NCI-H2227 (cell line): Measurements from ENCODE around the gene SPACA4.
"Not testable (repeated sequence)": the region's sequence is repeated elsewhere in the genome, so short reads cannot be mapped to it uniquely, and the experiment has no call there.

Experiments used
- DNase-seq: peaks from one replicate; lab custom pipeline; 2025; ENCODE audit not compliant: unreplicated experiment; lab: John Stamatoyannopoulos, UW

Gene SPACA4, protein sequence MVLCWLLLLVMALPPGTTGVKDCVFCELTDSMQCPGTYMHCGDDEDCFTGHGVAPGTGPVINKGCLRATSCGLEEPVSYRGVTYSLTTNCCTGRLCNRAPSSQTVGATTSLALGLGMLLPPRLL

DNA sequence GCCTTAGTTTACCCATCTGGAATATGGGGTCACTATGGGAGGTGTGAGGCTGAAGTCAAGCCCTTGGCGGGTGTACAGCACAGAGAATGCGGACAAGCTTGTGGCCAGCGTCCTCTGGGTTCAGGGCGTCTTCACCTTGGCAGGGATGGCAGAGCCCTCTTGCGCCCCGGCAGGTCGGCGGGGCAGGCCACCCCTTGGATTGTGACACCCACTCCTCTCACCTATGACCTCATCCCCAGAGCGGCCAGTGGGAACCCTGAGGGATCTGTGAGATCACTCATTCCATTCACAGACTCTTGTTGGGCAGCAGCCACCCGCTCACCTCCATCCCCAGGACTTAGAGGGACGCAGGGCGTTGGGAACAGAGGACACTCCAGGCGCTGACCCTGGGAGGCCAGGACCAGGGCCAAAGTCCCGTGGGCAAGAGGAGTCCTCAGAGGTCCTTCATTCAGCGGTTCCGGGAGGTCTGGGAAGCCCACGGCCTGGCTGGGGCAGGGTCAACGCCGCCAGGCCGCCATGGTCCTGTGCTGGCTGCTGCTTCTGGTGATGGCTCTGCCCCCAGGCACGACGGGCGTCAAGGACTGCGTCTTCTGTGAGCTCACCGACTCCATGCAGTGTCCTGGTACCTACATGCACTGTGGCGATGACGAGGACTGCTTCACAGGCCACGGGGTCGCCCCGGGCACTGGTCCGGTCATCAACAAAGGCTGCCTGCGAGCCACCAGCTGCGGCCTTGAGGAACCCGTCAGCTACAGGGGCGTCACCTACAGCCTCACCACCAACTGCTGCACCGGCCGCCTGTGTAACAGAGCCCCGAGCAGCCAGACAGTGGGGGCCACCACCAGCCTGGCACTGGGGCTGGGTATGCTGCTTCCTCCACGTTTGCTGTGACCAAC, at the start of gene SPACA4:
Gene SPACA4 (plus strand): TSS at position 280 of the 896 bp plus-strand sequence. CDS start 237 bp downstream, at position 517.
- DNase-seq: no peak

DNA sequence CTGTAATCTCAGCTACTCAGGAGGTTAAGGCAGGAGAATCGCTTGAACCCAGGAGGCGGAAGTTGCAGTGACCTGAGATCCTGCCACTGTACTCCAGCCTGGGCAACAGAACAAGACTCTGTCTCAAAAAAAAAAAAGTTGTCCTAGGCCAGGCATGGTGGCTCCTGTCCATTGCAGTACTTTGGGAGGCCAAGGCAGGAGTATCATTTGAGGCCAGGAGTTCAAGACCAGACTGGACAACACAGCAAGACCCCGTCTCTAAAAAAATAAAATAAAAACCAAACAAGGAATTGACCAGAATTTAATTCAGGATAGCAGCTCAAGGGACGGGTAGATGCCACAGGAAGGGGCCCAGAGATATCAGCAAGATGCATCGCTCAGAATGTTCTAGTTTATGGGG, 49.7 kb upstream of the SPACA4 start:
- no peak for DNase-seq

DNA sequence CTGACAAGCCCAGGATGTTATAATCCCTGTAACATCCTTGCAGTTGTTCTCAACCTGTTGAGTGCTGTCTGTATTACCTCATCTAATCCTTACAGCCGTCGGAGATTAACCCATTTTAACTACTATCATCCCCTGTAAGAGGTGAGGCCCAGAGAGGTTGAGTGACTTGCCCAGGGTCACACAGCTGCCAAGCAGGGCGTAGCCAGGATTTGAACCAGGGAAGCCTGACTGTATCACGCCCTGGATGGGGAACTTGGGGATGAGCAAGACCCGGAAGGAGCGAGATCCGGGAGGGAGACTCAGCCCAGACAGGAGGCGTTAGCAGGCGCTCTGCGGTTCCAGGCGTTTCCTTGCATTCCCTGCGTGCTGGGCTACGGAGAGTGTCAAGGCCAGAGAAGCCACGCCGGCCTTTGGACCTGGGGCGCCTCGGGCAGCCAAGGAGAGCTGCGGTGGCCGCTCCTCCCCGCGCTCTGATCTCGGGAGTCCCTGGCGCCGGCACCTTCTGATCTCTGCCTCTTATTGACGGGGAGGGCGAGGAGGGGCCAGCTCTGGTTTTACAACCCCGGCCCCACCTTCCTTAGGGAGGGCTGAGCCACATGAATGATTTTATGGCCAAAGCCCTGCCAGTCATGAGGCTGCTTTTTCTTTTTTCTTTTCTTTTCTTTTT, 48.4 kb upstream of the SPACA4 start:
- no peak for DNase-seq

DNA sequence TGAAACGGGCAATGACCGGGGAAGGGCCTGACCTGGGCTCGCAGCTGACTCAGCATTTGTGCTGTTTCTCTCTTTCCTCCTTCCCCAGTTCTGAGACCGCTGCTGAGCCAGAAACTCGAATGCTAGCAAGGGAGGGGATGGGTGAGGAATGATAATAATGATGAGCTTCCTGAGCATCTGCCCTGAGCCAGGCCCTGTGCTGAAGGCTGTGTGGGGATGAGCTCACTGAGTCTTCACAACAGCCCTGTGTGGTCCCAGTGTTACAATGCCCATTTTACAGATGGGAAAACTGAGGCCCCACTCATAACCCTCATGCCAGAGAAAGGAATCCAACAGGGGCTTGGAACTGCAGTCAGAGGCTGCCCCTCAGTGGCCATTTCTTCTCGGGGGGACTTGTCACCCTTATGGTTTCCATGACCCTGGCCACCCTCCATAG, 46.4 kb upstream of the SPACA4 start:
- DNase-seq: no peak

DNA sequence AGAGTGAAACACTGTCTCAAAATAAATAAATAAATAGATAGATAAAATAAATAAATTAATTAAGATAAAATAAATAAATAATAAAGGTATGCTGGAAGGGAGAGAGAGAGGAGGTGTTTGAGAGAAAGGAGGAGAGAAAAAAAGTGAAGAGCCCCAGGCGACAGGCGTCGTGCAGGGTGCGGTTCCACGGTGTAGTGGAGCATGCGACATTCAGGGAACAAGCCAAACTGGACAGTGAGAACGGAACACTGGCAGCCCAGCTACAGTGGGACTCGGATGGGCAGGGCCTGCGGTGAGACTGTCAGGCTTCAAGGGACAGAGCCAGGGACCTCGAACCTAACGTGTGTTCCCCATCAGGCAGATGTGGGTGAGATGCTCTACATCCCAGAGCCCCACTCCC, 45.1 kb upstream of the SPACA4 start:
- DNase-seq: no peak

DNA sequence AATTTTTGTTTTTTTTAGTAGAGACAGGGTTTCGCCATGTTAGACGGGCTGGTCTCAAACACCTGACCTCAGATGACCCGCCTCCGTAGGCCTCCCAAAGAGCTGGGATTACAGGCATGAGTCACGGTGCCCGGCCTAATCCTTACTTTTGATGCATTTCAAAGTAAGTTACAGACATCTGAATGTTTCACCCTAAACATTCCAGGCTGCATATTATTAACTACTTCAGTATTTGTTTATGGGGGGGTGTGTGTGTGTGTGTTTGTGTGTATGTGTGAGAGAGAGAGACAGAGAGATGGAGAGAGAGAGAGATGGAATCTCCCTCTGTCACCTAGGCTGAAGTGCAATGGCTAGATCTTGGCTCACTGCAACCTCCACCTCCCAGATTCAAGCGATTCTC, 41.5 kb upstream of the SPACA4 start:
- DNase-seq: no peak

DNA sequence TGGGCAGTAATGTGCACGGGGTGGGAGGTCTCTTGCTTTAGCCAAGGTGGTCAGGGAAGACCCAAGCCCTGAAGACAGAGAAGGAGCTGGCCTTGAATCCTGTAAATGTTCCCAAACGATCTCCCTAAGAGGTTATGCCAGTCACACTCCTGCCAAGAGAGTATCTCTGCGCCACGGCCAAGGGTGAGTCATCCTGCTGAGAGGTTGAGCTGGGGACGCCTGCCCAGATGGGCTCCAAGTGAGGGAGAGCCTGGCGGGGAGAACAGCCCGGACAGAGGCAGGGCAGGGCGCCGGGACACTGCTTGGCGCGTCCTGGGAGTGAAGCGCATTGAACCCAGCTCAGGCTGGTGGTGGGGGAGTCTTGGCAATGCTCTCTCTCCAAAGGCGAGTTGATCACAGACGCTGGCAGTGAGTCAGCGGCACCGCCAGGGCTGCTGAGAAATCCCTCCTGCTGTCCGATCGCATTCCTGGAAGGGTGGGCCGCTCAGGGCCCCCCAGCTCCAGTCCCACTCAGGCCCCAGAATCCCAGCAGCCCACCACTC, 38.1 kb upstream of the SPACA4 start:
- DNase-seq: no peak

DNA sequence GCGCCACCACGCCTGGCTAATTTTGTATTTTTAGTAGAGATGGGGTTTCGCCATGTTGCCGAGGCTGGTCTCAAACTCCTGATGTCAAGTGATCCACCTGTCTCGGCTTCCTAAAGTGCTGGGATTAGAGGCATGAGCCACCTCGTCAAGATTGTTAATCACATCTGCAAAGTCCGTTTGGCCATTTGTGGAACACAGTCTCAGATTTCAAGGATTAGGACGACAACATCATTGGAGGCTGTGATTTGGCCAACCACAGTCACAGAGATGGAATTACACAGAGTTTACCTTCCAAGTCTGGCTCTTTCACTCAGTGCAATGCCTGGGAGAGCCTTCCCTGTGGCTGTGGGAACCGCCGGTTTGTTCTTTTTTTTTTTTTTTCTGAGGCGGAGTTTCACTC, 36.7 kb upstream of the SPACA4 start:
- DNase-seq: no peak

DNA sequence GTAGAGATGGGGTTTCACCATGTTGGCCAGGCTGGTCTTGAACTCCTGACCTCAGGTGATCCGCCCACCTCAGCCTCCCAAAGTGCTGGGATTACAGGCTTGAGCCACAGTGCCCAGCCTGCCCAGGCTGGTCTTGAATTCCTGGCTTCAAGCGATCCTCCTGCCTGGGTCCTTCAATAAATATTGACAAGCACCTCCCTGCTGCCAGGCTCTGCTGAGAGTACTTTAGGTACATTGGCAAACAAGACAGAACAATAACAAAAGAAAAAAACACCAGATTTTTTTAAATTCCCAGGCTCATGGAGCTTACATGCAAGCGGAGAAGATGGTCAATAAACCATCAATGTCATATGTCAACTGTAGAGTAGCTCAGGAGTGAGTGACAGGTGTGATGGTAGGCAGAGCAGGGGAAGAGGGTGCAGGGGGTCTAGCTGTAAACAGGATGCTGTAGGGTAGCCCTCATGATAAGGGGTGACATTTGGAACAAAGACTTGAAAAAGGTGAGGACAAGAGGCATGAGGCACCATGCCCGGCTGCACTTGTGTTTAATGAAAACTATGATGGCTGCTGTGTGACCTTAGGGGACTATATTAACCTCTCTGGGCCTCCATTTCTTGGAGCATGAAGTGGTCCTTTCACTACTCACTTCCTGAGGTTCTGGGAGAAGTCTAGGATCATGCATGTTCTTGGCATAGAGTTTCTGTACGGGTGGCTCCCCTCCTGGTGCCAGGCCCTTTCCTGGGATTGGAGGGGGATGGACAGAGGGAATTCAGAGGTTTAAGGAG, 35.0 kb upstream of the SPACA4 start:
- DNase-seq: no peak

DNA sequence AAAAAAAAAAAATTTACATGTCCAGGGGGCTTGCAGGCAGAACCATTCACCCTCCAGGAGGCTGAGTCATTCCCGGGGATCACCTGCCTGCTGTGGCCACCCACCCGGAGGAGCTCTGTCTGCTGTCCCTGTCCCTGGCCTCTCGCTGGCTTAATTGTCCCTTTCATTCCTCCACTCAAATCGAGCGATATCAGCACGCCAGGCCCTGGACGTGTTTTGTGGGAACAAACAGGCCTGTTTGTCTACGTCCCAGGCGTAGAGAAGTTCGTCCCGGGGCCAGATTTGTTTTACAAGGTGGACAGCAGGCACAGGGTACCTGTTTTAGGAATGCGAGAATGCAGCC, 33.4 kb upstream of the SPACA4 start:
- no peak for DNase-seq

DNA sequence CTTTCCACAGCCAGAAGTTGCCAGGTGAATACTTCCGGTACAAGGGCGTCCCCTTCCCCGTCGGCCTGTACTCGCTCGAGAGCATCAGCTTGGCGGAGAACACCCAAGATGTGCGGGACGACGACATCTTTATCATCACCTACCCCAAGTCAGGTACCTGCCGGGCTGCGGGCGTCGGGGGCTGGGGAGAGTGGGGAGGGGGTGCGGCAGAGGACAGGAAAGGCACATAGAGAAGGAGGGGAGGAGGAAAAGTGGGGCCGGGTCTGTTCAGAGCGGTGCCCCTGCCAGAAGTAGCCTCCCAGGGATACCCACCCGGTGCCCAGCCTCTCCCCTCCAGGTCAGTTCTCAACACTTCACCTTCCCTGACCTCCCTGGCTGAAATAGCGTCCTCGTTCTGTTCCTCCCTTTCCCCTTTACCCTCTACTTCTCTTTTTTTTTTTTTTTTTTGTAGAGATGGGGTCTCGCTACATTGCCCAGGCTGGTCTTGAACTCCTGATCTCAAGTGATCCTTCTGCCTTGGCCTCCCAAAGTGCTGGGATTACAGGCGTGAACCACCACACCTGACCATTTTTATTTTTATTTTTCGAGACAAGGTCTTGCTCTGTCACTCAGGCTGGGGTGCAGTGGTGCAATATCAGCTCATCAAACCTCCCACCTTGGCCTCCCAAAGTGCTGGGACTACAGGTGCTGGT, 30.5 kb upstream of the SPACA4 start:
- no peak for DNase-seq

DNA sequence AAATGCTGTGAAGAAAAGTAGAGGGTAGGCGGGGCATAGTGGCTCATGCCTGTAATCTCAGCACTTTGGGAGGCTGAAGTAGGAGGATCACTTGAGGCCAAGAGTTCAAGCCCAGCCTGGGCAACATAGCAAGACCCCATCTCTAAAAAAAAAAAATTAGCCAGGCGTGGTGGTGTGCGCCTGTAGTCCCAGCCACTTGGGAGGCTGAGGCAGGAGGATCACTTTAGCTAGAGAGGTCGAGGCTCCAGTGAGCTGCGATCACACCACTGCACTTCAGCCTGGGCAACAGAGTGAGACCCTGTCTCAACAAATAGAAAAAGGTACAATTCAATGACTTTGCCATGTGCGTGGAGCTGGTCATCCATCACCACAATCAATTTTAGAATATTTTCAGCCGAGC, 28.6 kb upstream of the SPACA4 start:
- not testable (repeated sequence) for DNase-seq

DNA sequence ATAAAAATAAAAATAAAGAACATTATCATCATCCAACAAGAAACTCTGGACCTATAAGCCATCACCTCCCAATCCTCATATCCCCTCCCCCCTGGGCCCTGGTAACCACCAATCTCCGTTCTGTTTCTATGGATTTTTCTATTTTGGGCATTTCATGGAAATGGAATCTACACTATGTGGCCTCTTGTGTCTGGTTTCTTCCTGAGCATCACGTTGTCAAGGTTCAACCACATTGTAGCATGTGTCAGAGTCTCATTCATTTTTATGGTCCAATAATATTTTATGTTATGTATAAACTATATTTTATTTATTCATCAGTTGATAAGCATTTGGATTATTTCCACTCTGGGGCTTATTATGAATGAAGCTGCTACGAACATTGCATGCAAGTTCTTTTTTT, 27.7 kb upstream of the SPACA4 start:
- DNase-seq: no peak

DNA sequence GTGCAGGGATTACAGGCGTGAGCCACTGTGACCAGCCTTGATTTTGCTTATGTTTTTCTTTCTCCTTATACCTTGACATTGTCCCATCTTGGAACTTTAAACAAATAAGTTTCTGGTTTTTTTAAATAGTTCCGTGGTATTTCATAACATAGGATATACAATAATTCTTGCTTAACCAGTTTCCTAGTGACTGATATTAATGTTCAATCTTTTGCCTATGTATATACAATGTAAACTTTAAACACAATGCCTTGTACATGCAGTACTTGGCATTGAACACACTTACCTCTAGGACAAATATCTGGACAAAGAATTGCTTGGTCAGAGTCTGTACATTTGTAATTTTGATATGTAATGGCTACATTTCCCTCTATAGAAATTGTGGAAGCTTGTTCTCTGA, 24.4 kb upstream of the SPACA4 start:
- no peak for DNase-seq

DNA sequence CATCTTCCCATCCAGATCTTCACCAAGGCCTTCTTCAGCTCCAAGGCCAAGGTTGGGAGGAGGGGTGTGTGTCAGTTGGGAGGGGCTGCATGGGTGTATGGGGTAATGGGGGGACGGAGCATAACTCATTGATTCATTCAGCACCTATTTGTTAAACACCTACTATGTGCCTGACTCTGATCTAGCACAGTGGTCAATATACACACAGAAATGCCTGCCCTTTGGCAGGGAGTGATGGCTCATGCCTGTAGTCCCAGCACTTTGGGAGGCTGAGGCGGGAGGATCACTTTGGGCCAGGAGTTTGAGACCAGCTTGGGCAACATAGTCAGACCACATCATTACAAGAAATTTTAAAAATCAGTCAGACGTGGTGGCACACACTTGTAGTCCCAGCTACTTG, 19.2 kb upstream of the SPACA4 start:
- DNase-seq: no peak

DNA sequence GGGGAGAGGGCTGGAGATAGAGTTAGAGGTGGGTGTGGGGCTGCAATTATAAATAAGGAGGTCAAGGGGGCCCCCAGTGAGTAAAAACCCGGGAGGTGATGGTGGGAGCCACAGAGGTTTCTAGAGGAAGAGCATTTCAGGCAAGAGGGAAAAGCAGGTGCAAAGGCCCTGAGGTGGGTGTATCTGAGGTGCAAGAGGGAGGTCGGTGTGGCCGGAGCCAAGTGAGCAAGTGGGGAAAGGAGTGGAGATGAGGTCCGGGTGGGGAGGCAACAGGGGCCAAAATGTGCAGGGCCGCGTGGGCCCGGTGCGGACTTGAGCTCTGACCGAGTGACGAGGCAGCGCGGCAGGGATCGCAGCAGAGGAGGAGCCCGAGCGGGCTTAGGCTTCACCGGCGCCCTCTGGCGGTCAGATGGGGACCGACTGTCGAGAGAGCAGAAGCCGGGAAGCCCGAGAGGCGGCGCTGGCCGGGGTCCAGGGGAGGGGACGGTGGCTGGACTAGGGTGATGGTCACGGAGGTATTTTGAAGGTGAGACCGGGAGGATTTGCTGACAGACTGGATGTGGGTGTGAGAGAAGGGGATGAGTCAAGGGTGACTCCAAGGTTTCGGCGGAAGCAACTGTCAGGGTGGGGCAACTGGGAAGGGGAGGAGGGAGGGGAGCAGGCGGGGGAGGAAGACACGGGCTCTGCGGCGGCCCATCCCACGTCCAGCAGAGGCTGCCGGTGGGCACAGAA, 17.7 kb upstream of the SPACA4 start:
- DNase-seq: peak; percentile 87

DNA sequence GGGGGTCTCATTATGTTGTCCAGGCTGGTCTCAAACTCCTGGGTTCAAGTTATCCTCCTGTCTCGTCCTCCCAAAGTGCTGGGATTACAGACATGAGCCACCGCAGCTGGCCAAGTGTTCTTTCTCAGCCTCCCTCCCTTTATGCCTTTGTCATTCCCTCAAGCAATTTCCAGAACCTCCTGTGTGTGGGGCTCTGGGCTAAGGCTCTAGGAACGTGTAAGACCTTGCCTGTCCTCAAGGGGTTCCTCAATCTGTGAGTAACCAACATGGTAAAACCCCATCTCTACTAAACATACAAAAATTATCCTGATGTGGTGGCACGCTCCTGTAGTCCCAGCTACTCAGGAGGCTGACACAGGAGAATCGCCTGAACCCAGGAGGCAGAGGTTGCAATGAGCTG, 15.5 kb upstream of the SPACA4 start:
- no peak for DNase-seq

DNA sequence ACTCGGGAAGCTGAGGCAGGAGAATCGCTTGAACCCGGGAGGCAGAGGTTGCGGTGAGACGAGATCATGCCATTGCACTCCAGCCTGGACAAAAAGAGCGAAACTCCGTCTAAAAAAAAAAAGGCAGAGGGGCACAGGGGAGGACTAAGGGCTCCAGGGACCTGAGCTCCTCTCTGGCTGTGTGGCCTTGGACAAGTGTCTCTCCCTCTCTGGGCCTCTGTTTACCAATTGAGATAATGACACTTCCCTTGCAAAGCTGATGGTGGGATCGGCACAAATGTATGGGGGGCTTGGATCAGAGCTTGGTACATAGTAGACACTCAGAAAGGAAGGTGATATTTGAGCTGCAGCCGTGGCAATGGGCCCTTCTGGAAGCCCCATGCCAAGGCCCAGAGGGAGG, 11.4 kb upstream of the SPACA4 start:
- DNase-seq: no peak

DNA sequence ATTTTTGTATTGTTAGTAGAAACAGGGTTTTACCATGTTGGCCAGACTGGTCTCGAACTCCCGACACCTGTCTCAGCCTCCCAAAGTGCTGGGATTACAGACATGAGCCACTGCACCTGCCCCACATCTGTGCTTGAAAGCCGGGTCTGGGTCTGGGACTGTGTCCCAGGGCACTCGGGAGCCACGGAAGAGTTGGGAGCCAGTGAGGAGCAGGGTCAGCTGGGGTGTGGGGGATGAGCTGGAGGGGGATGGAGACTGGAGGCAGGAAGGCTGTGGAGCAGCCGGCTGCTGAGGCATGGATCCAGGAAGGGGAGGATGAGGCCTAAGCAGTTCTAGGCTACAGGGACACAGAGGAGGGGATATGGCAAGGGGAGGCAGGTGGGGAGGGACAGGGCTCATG, 10.7 kb upstream of the SPACA4 start:
- DNase-seq: no peak

DNA sequence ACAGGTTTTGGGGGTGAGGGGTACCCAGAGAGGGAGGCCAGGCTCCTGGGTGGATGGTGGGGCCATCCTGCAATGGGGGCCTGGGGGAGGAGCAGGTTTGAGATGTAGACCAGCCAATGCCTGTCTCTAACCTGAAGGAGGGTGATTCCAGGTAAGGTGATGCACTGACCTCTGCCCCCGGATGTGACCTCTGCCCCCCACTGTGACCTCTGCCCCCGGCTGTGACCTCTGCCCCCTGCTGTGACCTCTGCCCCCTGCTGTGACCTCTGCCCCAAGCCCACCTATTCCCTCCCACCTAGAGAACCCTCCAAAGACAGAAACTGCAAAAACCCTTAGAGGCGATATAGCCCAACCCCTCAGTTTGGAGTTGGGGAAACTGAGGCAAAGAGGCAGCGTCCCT, 10.3 kb upstream of the SPACA4 start:
- no peak for DNase-seq
